Measurements from ENCODE around the gene OR1J2.

- TF ChIP-seq, protein P1, sequence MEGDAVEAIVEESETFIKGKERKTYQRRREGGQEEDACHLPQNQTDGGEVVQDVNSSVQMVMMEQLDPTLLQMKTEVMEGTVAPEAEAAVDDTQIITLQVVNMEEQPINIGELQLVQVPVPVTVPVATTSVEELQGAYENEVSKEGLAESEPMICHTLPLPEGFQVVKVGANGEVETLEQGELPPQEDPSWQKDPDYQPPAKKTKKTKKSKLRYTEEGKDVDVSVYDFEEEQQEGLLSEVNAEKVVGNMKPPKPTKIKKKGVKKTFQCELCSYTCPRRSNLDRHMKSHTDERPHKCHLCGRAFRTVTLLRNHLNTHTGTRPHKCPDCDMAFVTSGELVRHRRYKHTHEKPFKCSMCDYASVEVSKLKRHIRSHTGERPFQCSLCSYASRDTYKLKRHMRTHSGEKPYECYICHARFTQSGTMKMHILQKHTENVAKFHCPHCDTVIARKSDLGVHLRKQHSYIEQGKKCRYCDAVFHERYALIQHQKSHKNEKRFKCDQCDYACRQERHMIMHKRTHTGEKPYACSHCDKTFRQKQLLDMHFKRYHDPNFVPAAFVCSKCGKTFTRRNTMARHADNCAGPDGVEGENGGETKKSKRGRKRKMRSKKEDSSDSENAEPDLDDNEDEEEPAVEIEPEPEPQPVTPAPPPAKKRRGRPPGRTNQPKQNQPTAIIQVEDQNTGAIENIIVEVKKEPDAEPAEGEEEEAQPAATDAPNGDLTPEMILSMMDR (IDR thresholded peaks at IDR 0.05) = peak; percentile 48 to 96 (median 90)
- TF ChIP-seq POLR2AphosphoS5 (IDR thresholded peaks at IDR 0.05) = peak; percentile 90
- no peak for TF ChIP-seq POLR2A (IDR thresholded peaks at IDR 0.05)
These were observed 45.7 kb upstream of the OR1J2 start for GRCh38 chr9:122464633-122465567.

Data from prostate gland (tissue), 2 donors.